Left lobe of liver (tissue), 2 donors: ENCODE results near the gene SLK. TPM values are rescaled to one million over a fixed set of nuclear protein-coding genes. Genes with fewer than 3 reads are reported as not detected.

Experiments used
- ATAC-seq: fragments of 200-7000 bp; cut with Tn5 transposase; one replicate; pipeline ENCODE4 v1.9.1; 2020; ENCODE audit warnings: mild to moderate bottlenecking, moderate library complexity
- DNase-seq: peaks from one replicate; pipeline ENCODE4 v3.0.0-alpha.2; 2020; ENCODE audit warnings: low spot score
- total RNA-seq: library from RNA; stranded (reverse); gene quantifications from one replicate; pipeline ENCODE4 v1.2.1, GENCODE V29; 2021
- donor health status: DM: no; HTN: no; CAD: no; lungs with moderate emphysema.
- donor health status: DM: no; HTN: yes; CAD: no.

Gene SLK
- total RNA-seq, 1 donor from 2014 or later: 8.7 TPM

GRCh38 chr10:104045151-104046089 lies 78.5 kb downstream of the SLK start:
- peak; percentile 95 for ATAC-seq
- peak; percentile 56 for DNase-seq

GRCh38 chr10:104046651-104047050 lies 79.7 kb downstream of the SLK start:
- DNase-seq: no peak
- ATAC-seq: no peak

GRCh38 chr10:104049504-104050250 lies 82.7 kb downstream of the SLK start:
- ATAC-seq (no peak), DNase-seq (no peak)

GRCh38 chr10:104052431-104052830 lies 85.5 kb downstream of the SLK start:
- peak; percentile 17 for ATAC-seq
- DNase-seq: no peak

- DNase-seq (no peak), ATAC-seq (no peak)
Measured at GRCh38 chr10:104053201-104053600, 86.3 kb downstream of the SLK start.

GRCh38 chr10:104054430-104054829 lies 87.5 kb downstream of the SLK start:
- ATAC-seq: no peak

GRCh38 chr10:104056619-104057273 lies 89.8 kb downstream of the SLK start:
- DNase-seq (no peak), ATAC-seq (no peak)

More at GRCh38 chr10:104054430-104054829, 87.5 kb downstream of the SLK start:
- no peak for DNase-seq

GRCh38 chr10:104057717-104058116 lies 90.8 kb downstream of the SLK start:
- no peak for DNase-seq
- ATAC-seq: no peak

- ATAC-seq (no peak), DNase-seq (no peak)
Measured at GRCh38 chr10:104059364-104059763, 92.4 kb downstream of the SLK start.

GRCh38 chr10:104061196-104061595 lies 94.3 kb downstream of the SLK start:
- ATAC-seq: no peak
- no peak for DNase-seq

GRCh38 chr10:104065748-104066147 lies 98.8 kb downstream of the SLK start:
- DNase-seq: no peak
- ATAC-seq: no peak

GRCh38 chr10:104066945-104067344 lies 100.0 kb downstream of the SLK start:
- no peak for ATAC-seq
- DNase-seq: no peak

- no peak for ATAC-seq
- DNase-seq: no peak
Measured at GRCh38 chr10:104067525-104067924, 100.6 kb downstream of the SLK start.

- DNase-seq (no peak), ATAC-seq (no peak)
Measured at GRCh38 chr10:104069613-104070012, 102.7 kb downstream of the SLK start.

GRCh38 chr10:104072786-104073185 lies 105.8 kb downstream of the SLK start:
- ATAC-seq (no peak), DNase-seq (no peak)

GRCh38 chr10:104074505-104074904 lies 107.6 kb downstream of the SLK start:
- DNase-seq (no peak), ATAC-seq (no peak)

GRCh38 chr10:104076743-104077160 lies 109.8 kb downstream of the SLK start:
- ATAC-seq (peak; percentile 82), DNase-seq (peak; percentile 60)

GRCh38 chr10:104077247-104077646 lies 110.3 kb downstream of the SLK start:
- DNase-seq (no peak), ATAC-seq (no peak)

GRCh38 chr10:104077663-104078151 lies 110.8 kb downstream of the SLK start:
- ATAC-seq (no peak), DNase-seq (no peak)
